NCI-H526 (cell line): ENCODE data around the gene ADAMTSL4.
A peak's percentile ranks its signal among the peaks of the same experiment; 100 is the strongest.
"Not testable (repeated sequence)": the region's sequence is repeated elsewhere in the genome, so short reads cannot be mapped to it uniquely, and the experiment has no call there.

Experiments used
- DNase-seq, 2 experiments: peaks; one replicate each; lab custom pipeline; 2025; lab: John Stamatoyannopoulos, UW

Gene ADAMTSL4

GRCh38 chr1:150567341-150567716 is 18.1 kb downstream of the ADAMTSL4 start:
- DNase-seq = no peak

GRCh38 chr1:150567717-150568593 is 18.7 kb downstream of the ADAMTSL4 start:
- peak; percentile 79 to 92 for DNase-seq

- peak in 1 of 2 experiments; percentile 81 for DNase-seq
These were observed 19.4 kb downstream of the ADAMTSL4 start for GRCh38 chr1:150568594-150568966.

- DNase-seq = peak; percentile 52 to 68
These were observed 23.9 kb downstream of the ADAMTSL4 start for GRCh38 chr1:150572918-150573647.

GRCh38 chr1:150573648-150574071 is 24.5 kb downstream of the ADAMTSL4 start:
- DNase-seq = not testable (repeated sequence)

- DNase-seq = no peak
These were observed 25.3 kb downstream of the ADAMTSL4 start for GRCh38 chr1:150574260-150575071.

GRCh38 chr1:150575072-150575489 is 25.9 kb downstream of the ADAMTSL4 start:
- no peak for DNase-seq

GRCh38 chr1:150575518-150576366 is 26.5 kb downstream of the ADAMTSL4 start:
- peak in 1 of 2 experiments; percentile 56 for DNase-seq

GRCh38 chr1:150576367-150576711 is 27.1 kb downstream of the ADAMTSL4 start:
- DNase-seq = no peak

GRCh38 chr1:150576794-150577556 is 27.8 kb downstream of the ADAMTSL4 start:
- peak in 1 of 2 experiments; percentile 29 for DNase-seq

GRCh38 chr1:150577557-150578271 is 28.5 kb downstream of the ADAMTSL4 start:
- DNase-seq = peak in 1 of 2 experiments; percentile 56

GRCh38 chr1:150578272-150579109 is 29.3 kb downstream of the ADAMTSL4 start:
- peak; percentile 58 to 83 for DNase-seq

GRCh38 chr1:150579110-150579944 is 30.1 kb downstream of the ADAMTSL4 start, which contains the start of gene MCL1:
TSS of gene MCL1 (minus strand) at chr1:150579610. CDS start at chr1:150579530, 80 bp downstream.
- DNase-seq = peak; percentile 98 to 100

- no peak for DNase-seq
These were observed 30.9 kb downstream of the ADAMTSL4 start for GRCh38 chr1:150579945-150580642.

- not testable (repeated sequence) for DNase-seq
These were observed 31.8 kb downstream of the ADAMTSL4 start for GRCh38 chr1:150580966-150581365.

GRCh38 chr1:150581437-150581836 is 32.2 kb downstream of the ADAMTSL4 start:
- DNase-seq = not testable (repeated sequence)

GRCh38 chr1:150581962-150582361 is 32.8 kb downstream of the ADAMTSL4 start:
- not testable (repeated sequence) for DNase-seq
